GM18511 (cell line): Measurements from ENCODE around the gene XPA.
"Not testable (repeated sequence)": the region's sequence is repeated elsewhere in the genome, so short reads cannot be mapped to it uniquely, and the experiment has no call there.

Source experiments
- ATAC-seq: cut with Tn5 transposase; IDR thresholded peaks from one replicate; pipeline ENCODE4 v1.9.1; 2021; ENCODE audit warnings: mild to moderate bottlenecking, moderate library complexity; ENCODE audit not compliant: unreplicated experiment

XPA gene

DNA sequence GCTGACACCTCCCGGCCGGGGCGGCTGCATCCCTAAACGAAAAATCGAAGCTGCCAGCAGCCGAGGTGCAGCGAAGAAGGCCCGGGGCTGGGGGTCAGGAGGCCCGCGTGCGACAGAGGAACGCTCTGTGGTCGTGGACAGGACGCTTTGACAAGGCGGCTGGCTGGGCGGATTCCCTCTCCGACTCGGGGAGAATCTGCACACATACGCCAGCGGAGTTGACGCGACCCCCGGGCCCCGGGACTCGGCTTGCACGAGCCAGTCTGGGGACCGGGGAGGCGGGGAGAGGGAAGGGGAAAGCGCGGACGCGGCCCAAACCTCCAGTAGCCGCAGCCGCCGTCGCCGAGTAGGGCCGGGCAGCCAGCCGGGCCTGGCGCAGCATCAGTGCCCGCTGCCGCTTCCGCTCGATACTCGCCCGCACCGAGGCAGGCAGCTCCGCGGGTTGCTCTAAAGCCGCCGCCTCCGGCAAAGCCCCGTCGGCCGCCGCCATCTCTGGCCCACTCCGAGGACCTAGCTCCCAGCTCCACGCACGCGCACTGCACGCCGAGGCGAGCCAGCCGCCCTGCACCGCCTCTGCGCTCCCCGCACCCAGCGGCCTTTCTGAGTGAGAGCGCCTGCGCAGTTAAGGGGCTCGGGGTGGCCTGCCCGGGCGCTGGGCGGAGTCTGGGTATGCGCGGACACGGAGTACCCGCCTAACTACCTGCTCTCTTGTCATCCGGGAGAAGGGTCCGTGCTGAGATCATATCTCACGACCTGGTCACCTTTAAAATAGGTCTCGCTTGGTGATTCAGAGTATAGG, at the start of gene XPA:
TSS of gene XPA (minus strand) at position 538 of the 799 bp plus-strand sequence. CDS start at position 490, 48 bp downstream.
- ATAC-seq: peak; percentile 91

DNA sequence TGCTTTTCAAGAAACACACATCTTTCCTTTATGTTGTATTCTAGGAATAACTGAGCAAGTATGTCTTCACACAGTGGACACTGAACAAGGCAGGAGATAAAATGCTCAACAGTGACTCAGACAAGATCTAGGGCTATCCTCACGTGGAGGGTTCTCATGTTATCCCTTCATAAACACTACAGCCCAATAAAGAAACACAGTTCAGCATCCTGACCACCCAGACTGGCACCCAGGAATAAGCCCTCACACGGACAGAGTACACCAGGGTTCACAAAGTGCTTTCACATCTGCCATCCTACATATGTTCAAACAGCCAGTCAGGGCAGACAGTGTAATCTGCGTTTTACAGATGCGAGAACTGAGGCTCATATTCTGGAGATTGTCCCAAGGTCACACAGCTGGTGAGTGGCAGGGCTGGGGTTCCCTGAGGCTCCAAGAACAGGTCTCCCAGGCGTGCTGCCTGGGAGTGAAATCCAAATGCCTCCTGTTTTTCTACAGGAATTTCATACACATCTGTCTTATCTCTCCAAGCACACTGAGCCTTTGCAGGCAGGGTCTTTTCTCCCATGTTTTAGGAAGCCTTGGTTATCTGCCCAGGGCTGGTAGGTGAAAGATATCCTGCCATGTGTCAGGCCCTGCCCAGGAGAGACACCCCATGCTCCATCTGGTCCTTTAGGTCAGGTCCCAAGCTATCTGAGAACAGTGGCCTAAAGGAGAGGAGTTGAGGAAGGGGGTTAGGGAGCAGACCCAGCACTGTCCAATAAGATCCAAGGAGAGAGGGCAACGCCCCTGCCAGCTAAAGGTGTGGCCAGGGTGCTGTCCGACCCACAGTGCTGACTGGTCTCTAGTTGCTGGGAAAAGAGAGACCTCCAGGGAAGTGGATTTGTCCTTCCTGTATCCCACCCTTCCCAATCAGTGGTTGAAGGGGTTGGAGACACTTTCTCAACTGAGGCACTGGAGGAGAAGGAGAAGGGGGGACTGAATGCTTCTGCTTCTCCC, 47.9 kb upstream of the XPA start:
- no peak for ATAC-seq

DNA sequence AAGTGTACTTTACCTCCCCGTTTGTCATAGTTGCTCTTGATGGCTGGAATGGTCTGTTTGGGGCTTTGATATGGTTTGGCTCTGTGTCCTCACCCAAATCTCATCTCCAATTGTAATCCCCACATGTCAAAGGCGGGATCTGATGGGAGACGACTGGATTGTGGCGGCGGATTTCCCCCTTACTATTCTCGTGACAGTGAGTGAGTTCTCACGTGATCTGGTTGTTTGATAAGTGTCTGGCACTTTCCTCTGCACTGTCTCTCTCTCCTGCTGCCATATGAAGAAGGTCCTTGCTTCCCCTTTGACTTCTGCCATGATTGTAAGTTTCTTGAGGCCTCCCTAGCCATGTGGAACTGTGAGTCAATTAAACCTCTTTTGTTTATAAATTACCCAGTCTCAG, 46.9 kb upstream of the XPA start:
- not testable (repeated sequence) for ATAC-seq

DNA sequence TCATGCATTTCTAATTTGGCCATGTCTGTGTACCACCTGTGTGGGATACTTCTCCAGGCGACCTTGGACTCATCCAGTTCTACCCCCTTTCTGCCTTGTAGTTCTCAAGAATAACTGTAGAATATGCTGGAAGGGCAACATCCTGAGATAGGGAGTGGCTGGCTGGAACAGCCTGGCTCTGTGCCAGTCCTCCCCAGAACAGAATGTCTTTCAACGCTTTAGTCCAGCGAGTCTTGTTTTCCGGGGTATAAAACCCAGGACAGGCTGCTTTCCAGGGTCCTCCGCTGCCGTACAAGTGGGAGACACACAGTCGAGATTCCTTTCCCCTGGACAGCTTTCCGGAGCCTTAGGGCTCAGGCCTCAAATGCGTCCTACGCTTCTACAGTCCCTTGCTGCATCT, 45.4 kb upstream of the XPA start:
- ATAC-seq: no peak

DNA sequence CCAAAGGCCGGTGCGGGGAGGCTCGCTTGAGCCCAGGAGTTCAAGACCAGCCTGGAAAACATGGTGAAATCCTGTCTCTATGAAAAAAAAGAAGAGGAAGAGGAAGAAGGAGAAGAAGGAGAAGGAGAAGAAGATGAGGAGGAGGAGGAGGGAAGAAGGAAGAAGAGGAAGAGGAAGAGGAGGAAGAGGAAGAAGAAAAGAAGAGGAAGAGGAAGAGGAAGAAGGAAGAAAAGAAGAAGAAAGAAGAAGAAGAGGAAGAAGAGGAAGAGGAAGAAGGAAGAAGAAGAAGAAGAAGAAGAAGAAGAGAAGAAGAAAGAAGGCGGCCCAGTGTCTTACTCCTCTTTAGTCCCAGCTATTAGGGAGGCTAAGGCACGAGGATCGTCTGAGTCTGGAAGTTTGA, 44.8 kb upstream of the XPA start:
- no peak for ATAC-seq

DNA sequence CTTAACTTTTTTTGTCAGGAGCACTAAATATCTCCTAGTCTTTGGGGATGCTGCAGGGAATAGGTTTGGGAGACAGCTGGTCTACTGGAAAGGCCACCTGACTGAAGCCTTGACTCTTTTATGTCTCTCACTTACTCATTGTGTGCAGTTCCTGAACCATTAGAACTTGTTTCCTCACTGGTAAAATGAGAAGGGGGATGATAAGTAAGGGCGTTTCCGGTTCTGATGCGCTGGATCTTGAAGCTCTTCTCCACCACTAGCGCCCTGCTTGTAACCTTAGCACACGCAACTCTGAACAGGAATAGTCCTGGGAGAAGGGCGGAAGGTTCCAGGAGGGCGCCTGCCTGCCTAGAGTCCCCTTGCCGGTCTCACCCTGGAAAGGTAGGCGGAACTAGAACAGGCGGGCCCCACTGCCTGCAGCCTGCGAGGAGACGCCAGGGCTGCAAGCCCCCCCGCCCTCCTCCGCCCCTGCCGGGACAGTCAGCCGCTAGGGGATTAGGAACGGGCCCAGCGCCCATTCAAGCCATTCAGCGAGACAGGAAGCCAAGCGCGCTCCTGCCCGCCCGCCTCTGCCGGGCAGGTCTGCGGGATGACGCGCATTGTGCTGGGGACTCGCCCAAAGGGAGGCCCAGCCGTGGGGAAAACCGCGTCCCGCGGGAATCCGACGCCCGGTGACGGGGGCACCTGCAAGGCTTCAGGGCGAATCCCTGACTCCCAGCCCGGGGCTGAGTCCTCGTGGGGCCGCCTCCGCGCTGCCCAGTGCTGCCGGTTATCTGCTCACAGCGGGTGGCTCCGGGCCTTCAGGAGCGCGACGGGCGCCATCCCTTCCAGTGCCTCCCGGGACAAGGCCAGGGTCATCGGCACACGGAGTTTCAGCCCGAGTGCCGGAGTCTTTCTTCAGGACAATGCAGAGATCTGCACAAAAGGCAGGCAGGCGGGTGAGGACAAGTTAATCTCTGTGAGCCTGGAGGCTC, 44.0 kb upstream of the XPA start:
- ATAC-seq: peak; percentile 62

DNA sequence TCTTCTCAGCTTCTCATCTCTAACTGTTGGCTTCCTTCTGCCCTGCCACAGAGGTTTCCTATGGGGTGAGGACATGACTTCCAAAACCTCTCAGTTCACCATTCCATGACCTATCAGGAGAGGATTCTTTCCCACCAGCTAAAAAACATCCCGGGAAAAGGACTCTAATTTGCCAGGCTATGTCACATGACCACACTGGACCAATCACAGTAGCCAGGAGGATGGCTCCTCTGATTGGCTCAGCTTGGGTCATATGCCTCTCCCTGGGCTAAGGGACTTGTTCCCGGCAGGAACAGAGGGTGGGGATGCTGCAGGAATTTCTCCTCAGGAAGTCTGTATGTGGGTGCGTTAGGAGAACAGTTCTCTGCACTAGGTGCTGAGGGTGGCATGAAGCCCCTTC, 40.3 kb upstream of the XPA start:
- ATAC-seq: no peak

DNA sequence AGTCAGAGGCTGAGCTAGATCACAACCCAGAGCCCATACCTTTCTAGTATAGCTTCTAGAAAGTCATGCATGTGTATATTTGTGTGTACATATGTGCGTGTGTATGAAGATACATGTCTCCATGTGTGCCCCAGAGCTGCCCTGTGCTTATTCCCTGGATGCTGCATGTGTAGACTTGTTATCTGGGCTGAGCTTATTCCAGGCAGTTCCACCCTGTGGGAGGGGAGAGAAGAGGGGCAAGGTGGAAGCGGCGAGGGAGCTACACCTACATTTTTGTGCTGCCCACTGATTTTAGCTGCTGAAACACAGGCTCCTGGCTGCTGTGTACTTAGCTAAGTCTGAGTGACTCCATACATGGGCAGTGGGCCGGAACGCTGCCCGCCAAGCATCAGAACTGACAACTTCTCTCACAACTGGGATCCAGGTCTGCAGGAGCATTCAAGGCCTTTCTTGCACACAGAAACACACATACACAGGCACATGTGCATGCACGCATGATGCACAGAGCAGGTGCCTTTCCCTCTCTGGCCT, 38.0 kb upstream of the XPA start:
- ATAC-seq: no peak

DNA sequence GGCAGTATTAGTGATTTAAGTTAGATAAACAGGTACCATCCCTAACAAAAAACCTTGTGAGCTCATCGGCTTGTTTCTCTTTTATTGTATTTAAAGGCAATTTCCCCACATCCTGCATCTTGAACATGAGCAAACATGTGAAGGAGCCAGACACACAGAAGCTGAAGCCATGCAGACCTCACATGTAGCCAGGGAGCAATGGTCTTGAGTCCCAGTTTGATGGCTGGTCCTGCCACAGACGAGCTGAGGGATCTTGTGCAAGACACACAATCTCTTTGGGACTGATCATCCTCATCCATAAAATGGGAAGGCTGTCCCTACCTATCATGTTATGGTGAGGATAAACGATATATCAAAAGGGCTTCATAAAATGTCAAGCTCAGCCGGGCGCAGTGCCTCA, 29.6 kb upstream of the XPA start:
- no peak for ATAC-seq

DNA sequence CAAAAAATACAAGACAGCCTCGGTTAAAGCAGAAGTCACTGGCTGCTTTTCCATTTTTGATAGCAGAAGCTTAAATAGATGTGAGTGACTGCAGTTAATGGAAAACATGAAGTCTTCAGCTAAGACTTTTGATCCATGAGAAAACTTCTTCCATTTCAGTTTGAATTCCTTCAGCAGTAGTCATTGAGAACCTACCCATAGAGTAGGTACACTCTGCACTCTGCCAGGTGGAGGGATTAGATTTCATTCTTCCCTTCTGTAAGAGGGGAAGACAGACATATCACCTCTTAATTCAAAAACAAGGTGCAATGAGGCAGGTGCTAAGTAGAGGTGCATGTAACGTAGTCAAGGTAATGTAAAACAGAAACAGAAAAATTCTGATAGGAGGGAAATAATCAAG, 26.7 kb upstream of the XPA start:
- ATAC-seq: no peak

DNA sequence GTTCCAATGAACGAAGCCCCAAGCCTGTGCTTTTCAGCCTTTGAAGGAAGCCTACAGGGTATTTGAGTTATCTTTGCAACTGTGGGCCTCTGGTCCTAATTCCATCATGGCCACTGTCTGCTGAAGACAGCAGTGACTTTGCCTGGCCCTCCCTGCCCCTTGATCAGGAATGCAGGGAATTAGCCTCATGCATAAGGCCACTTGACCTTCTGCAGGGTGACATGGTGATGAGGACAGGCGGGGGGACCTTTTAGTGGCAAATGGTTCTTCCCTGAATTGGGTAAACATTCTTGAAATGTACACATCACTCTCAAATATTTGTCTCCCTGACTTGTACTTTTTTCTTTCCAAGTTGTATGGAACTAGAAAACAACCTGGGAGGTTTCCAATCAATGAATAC, 25.2 kb upstream of the XPA start:
- no peak for ATAC-seq

DNA sequence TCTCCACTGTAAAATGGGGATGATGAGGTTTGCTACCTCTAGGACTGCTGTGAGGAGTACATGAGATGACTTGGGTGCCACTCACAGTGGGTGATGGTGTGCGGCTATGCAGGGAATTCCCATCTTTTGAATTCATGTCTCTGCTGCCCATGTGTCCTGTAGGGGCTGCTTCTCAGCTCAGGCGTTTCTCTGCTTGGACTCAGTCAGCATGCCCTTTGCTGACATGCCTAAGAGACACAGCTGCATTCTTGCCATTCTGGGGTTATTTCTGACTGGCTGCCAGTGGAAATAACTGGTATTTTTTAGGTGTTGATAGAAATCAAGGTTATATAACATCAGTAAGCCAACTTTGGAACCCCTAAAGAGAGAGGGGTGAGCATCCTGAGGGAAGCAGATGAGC, 24.3 kb upstream of the XPA start:
- no peak for ATAC-seq

DNA sequence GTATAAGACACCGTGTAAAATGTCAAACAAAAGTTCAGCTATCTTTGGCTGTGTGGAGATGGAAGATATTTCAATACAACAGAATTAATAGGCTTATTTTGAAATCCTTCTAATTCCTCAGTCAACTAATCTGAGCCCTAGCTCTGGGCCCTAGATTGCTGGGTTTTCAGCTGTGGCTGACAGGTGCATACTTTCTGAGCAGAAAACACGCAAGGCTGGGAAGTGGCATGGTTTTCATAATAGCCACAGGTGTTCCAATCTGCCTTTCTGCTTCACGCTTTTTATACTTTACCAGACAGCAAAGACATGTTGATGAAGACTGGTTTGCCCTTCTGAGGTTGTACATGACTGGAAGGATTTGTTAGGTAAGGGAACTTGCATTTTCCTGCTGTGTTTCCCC, 20.7 kb upstream of the XPA start:
- ATAC-seq: no peak

DNA sequence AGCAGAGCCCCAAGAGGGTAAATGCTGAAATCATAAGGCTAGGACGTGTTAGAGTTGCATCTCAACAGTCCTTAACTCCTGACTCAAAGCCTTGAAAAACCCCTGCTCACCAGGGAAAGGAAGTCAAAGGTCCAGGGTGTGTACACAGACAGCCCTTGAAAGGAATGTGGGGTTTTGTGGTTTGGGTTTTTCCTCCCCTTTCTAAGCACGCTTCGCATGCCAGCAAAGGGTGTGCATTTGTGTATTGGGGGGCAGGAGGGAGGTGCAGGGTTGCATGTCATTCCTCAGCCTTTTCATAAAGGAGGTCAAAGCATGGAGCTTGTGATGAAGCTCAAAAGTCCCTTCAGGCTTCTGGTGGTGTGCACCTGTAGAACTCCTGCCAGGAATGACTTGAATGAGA, 17.3 kb upstream of the XPA start:
- no peak for ATAC-seq

DNA sequence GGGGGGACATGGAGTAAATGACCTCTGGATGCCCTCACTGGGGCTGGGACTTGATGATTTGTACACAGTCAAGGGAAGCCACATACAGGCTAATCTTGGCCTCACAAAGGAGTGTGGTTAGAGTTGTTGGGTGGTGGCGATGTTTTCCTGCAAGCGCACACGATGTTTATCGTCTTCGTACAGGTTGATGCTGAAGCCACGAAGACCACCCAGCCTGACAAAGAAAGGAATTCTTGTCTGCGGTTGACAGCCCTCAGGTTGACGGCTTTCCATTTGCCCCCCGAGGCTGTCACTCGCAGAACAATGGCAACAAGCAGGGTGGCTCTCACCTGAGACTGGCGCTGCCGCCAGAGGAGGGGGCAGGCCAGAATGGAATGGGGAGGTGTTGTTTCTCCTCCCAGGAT, 14.1 kb upstream of the XPA start:
- ATAC-seq: no peak

DNA sequence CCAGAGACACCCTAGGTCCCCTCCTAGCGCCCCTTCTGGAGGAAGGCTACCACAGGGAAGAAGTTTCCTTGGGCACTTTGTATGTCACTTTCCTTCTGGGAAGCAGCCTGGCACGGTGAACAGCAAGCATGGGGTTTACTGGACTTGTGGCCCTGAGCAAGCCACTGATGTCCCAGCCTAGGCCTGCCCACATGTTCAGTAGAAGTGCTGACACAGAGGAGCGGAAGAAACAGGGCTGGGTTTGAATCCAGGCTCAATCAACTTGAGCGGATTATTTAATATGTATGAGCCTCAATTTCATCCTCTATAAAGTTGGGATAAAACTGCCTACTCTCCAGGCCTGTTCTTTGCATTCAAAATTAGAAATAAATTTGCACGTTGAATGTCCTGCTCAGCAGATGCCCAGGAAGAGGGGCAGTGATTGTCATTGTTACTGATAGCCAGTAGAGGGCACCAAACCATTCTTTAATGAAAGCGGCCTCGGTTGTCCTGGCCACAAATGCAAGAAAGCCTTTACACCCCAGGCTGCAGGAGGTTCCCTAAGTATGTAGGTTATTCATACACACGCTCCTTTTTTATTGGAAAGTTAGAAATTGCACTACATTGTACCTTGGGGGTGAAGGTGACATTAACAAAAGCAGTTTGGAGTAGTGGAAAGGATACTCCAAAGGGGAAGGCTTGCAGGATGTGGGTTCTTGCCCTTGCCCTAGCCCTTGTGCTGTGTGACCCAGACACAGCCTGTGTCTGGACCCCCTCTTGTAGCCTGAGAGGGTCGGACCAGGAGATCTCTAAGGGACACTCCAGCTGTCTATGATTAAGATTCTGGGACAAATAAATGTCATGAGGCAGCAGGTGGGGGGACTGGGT, 13.4 kb upstream of the XPA start:
- peak; percentile 79 for ATAC-seq

DNA sequence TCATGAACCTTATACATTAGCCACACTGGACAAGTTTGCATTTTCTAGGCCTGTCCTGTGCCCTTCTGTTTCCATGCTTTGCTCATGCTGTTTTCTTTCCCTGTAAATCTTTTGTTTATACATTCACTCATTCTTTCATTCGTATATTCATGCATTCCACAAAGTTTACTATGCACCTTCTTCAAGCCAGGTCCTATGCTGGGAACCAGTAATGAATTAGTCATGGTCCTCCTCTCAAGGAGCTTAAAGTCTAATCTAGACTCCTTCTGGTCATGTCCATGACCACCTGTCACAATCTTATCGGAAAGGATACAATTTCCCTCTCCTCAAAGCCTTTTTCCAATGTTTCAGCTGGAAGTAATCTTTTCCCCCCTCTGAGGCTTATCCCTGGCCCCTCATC, 9.1 kb upstream of the XPA start:
- ATAC-seq: no peak

DNA sequence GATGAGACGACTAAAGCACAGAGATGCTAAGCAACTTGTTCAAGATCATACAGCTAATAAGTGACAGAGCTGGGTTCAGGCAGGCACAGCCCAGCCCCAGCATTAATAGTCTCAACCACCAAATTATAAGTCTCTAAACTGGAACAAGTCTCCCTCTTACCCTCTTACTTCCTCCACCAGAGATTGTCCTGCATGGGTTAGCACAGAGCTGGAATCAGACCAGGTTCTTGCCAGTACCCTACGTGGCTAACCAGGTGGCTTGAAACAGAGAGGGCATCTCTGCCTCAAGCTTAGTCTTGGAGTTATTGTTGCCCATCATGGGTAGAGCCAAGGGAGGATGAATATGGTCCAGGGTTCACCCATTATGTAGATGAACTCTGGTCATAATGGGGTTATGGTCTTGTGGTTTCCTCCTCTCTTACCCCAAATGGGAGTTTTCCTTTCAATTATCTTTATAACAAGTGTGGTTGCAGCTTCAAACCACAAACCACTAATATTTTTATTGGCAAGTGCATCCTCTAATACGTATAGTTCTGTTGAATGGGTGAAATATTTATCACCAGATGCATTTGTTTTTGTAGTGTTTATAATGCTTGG, 8.3 kb upstream of the XPA start:
- ATAC-seq: no peak

DNA sequence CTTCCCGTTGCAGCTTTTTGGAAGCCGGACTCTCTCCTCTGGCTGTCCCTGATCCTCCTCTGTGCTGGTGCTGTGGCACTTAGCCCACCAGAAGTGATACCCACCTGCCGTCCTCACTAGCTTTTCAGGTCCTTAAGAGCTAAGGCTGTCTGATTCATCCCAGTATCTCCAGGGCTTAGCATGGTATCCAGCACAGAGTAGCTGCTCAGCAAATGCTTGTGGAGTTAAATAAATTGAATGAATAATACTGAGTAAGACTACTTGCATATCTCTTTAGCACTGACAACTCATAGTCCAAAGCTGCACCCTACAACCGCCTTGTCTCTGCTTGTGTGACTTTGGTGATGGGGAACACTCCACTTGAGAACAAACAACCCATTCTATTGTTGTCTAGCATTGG, 7.7 kb upstream of the XPA start:
- ATAC-seq: no peak
